GM18499 (cell line): ENCODE measurements around the gene IGFL1.
"Not testable (repeated sequence)": the region's sequence is repeated elsewhere in the genome, so short reads cannot be mapped to it uniquely, and the experiment has no call there.

Experiments
- ATAC-seq: cut with Tn5 transposase; IDR thresholded peaks from one replicate; pipeline ENCODE4 v1.9.1; 2021; ENCODE audit warnings: moderate number of reproducible peaks; ENCODE audit not compliant: insufficient read depth, unreplicated experiment

IGFL1 gene

DNA sequence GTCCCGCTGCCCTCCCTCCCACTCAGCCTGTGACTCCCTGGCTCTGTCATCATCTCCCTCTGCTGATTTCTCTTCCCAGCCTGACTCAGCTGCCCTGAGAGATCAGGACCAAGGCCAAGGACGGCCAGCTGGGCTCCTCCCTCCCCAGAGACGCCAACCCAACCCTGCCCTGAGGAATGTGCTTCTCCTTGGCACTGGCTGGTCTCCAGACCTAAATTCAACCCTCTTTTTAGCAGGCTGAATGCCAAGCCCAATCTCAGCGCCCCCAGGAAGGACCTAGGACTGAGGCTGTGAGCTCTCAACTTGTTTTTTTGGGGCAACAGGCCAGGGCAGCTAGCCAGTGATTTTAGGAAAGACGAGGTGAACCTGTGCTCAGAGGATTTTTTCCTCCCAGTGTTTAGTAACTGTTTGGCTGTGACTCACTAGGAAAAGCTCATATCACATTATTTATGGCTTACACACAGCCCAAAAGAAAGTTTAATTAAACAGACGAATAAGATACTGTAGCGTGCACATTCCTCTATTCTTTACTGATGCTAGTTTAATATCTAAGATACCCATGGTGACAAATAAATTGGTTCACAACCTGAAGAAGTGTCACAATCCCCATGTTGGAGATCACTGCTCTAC is 7.4 kb upstream of the IGFL1 start:
- no peak for ATAC-seq

DNA sequence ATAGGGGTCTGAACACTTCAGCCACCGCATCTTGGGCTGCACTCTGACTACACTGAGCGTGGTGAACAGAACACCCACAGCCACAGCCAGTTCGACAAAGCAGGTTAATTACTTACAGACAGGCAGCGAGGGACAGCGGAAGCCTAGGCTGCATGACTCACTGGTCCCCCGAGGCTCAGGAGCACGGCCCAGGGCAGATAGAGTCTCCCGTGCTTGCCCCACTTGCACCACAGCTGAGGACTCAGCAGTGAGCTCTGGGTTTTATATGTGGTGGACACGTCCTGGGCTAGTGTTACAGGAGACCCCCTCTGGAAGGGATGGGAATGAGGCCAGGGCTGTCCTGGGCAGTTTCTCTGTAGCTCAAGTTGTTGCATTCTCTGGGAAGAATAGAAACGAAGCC is 5.8 kb upstream of the IGFL1 start:
- ATAC-seq: not testable (repeated sequence)

GRCh38 chr19:46224773-46225172 is 4.8 kb upstream of the IGFL1 start:
- ATAC-seq: no peak

DNA sequence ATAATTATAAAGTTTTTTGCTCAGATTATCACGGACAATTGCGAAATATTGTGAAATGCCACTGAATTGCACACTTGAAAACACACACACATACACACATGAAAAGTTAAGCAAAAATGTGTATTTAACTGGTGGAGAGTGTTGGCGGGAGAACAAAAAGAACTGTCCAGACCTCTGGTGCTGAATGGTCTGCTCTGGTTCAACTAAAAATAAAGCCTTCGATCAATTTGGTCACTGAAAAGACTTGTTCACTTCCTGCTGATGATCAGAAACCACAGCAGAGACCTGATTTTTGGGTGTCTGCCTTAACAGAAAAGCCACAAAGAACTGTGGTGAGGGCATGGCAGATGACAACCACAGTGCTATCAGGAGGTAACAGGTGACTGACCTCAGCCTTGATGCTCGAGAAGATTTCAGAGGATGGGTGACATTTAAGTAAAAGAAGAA is 4.0 kb upstream of the IGFL1 start:
- ATAC-seq: no peak

DNA sequence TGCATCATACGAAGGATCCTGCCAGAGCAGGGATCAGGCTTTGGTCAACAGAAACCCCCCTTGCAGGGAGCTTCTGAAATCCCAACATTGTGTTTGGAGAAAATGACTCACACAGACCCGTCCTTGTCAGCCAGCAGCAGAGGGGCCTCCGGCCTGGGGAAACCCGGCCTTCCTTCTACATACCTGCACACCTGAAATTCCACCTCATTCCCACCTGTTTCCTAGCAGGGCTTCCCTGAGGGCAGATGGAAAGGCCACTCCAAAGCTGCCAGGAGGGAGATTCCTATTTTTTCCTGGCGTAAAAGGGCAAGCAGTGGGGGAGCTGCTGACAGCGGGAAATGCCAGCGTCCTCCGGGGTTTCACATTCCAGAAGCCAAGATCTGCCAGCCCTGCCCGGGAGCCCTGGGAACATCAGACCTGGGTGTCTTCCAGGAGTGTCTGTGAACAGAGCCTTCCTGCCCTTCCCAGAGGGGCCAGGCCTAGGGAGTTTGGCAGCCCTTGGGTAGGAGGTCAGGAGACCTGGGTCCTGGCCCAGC is 3.0 kb upstream of the IGFL1 start:
- ATAC-seq: no peak

DNA sequence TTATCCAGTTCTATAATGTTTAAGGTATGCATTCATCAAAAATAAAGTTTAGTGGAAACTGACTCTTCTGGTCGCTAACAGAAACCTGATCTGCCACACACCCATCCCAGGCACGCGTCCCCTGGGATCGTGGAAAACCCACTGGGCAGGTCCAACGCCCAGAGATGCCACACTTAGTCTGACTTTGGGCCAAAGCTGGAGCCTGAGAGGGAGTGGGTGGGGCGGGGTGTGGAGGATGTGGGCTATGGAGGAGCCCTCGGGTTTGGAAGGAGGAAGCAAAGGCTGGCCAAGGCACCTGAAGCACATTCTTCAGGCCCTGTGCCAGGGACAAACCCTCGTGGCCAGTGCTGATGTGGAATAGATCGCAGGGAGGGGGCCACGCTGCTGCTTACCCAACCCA is 2.5 kb downstream of the IGFL1 start:
- no peak for ATAC-seq

- ATAC-seq: no peak
Observed at GRCh38 chr19:46232468-46232867, 2.9 kb downstream of the IGFL1 start.

DNA sequence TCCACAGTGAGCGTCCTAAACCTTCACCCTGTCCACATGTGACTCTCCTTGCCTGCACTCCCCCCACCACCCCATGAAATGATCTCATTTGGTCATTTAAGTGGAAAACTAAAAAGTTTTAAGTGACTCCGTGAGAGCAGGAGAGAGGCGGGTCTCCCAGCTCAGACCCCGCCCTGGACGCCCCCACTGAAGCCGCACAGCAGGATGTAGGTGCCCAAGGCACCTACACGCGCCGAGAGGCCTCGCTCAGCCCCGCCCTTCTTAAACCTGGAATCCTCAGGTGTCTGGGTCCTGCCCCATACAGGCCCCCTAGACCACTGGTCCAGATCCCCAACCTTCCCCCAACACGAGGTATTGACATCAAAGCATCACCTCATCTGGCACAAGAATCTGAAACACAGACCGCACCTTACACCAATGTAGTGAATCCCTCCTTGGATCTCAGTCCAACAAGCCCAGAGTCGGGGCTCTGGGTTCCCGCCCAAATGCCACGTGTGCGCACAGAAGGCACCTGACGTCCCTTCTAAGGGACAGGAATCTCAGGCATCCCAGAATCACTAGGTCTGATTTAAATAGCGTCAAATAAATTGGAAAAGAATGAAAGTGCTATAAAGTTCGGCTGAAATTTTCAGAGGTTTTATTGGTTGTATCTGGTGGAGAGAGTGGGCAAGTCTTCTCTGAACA is 3.5 kb downstream of the IGFL1 start:
- no peak for ATAC-seq

DNA sequence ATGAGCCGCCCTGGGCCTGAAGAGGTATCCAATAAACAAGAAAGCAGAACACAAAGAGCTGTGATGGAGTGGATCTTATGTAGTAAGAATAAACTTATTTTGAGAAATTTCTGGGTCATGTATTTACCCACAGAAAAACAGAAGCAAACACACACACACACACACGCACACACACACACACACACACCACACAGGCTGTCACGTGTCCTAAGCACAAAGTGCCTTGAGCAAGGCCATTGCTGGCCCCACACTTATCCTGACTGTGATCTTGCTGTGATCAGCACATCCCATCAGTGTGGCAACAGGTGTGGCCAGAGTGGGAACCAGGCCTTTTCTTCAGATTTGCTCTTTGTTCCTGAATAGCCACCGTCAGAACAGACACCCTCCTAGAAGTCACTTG is 4.3 kb downstream of the IGFL1 start:
- ATAC-seq: not testable (repeated sequence)

DNA sequence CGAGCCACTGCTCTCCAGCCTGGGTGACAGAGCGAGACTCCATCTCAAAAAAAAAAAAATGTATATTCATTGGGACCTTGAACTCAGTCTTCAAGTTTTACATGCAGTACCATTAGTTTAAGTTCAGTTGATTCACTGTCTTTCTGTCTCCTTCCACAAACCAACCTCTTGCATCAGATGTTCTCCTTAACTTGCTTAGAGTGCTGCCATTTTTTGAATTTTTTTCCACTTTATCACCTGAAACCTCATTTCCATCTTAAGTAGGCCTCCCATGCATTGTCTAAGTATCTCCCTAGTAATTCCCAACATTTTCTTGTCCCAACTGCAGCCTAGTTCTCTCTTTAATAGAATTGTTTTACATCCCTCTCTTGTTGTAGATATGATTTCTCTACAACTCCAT is 8.6 kb downstream of the IGFL1 start:
- ATAC-seq: not testable (repeated sequence)

DNA sequence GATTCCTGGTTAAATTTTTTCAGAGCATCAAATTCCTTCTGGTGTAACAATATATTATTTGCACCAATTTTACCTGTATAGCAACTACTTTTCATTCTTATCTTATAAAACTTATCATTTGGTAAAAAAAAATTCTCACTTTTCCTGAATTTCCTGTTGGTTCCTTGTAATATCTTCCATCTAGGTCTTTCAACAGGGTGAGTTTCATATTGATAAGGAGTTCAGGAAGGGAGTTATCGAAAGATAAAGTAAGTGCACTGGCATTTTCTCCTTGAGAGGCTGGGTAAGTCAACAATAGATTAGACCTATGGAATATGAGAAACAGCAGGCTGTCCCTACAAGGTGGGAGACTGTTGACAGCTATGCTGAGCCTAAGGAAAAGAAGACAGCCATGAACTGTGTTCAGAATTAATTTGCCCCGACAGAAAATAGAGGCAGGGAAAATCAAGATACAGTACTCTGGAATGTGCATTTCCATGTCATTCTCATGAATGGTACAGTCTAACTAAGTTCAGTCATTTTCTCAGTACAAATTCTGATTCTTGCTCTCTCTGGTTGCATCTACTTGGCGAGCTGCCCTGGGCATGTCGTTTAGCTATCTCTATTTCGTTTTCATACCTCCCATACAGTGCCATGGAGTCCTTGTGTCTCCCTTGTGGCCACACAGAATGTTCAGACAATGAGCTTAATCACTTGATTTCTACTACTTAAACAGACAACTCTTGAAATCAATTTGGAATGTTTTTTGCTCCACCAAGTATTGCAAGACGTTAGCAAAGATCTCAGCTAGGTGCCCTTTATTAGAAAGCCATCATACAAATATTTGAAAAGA is 9.9 kb downstream of the IGFL1 start:
- ATAC-seq: no peak

- no peak for ATAC-seq
Observed at GRCh38 chr19:46240693-46241092, 11.2 kb downstream of the IGFL1 start.

DNA sequence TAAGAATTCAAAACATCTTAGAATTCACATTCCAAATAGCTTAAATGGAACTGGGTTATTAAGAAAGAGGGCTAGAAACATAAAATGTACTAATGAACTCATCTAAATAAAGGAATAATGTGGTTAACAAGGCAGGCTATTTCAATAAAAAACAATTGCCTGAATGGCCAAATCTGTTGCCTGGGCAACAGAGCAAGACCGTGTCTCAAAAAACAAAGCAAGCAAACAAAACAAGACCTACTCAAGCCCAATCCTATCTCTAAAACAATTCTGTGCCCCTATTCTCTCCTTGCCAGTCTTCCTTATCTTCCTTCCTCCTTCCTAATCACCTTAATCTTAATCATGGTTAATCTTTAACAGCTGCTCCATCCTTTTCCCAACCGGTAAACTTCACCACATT is 12.1 kb downstream of the IGFL1 start:
- ATAC-seq: no peak

DNA sequence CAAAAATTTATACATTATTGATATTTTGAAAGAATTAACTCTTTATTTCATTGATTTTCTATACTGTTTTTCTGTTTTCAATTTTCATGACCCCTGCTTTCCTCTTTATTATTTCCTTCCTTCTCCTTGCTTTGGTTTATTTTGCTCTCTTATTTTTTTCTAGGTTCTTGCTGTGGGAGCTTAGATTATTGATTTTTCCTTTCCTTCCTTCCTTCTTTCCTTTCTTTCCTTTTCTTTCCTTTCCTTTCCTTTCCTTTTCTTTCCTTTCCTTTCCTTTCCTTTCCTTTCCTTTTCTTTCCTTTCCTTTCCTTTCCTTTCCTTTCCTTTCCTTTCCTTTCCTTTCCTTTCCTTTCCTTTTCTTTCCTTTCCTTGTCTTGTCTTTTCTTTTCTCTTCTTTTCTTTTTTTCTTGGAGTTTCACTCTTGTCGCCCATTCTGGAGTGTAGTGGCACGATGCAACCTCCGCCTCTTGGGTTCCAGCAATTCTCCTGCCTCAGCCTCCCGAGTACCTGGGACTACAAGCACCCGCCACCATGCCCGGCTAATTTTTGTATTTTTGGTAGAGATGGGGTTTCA is 13.6 kb downstream of the IGFL1 start:
- not testable (repeated sequence) for ATAC-seq

- no peak for ATAC-seq
Observed at GRCh38 chr19:46250076-46250735, 20.7 kb downstream of the IGFL1 start.

GRCh38 chr19:46251416-46251815 is 21.9 kb downstream of the IGFL1 start:
- no peak for ATAC-seq

- no peak for ATAC-seq
Observed at GRCh38 chr19:46254776-46255175, 25.2 kb downstream of the IGFL1 start.

GRCh38 chr19:46256855-46257254 is 27.3 kb downstream of the IGFL1 start:
- ATAC-seq: no peak

- ATAC-seq: not testable (repeated sequence)
Observed at GRCh38 chr19:46261501-46261900, 32.0 kb downstream of the IGFL1 start.

DNA sequence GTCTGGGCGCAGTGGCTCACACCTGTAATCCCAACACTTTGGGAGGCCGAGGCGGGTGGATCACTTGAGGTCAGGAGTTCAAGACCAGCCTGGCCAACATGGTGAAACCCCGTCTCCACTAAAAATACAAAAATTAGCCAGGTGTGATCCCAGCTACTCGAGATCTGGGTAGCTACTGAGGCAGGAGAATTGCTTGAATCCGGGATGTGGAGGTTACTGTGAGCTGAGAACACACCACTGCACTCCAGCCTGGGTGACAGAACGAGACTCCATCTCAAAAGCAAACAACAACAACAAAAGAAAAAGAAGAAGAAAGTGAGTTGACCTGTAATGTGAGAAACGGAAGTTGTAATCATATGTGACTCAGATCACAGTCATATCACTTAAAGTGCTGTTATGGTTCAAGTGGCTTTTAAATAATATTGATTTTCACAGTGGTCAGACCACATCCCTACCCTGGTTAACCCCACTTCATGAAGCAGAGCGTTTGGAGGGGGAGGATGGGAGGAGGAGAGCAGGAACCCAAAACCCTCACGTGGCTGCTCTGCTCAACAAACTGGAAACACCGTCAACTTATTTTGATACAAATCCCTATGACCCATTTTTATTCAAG is 33.2 kb downstream of the IGFL1 start:
- ATAC-seq: not testable (repeated sequence)
